DLD1 (cell line): Measurements from ENCODE around the gene EDN1.

ENCODE experiments used
- in situ Hi-C: cut with HindIII; loops from 2 replicates; pipeline ENCODE4 v1.10.0; 2017; ENCODE audit warnings: low sequenced_read_pairs

Gene EDN1

DNA sequence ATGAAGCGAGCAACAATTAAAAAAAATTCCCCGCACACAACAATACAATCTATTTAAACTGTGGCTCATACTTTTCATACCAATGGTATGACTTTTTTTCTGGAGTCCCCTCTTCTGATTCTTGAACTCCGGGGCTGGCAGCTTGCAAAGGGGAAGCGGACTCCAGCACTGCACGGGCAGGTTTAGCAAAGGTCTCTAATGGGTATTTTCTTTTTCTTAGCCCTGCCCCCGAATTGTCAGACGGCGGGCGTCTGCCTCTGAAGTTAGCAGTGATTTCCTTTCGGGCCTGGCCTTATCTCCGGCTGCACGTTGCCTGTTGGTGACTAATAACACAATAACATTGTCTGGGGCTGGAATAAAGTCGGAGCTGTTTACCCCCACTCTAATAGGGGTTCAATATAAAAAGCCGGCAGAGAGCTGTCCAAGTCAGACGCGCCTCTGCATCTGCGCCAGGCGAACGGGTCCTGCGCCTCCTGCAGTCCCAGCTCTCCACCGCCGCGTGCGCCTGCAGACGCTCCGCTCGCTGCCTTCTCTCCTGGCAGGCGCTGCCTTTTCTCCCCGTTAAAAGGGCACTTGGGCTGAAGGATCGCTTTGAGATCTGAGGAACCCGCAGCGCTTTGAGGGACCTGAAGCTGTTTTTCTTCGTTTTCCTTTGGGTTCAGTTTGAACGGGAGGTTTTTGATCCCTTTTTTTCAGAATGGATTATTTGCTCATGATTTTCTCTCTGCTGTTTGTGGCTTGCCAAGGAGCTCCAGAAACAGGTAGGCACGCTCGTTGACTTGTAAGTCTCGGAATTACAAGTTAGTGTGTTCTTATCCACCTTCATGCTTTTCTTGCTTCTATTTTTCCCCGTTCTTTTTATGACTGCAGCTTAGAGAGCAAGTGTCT is at the start of gene EDN1:
EDN1 (plus strand) TSS at position 429 of the 888 bp plus-strand sequence; CDS start at position 698, 269 bp downstream.
- in situ Hi-C loops, result loop anchor here (25.0 kb wide), 1 partner anchor 322 kb away; no protein-coding TSS in a partner anchor

DNA sequence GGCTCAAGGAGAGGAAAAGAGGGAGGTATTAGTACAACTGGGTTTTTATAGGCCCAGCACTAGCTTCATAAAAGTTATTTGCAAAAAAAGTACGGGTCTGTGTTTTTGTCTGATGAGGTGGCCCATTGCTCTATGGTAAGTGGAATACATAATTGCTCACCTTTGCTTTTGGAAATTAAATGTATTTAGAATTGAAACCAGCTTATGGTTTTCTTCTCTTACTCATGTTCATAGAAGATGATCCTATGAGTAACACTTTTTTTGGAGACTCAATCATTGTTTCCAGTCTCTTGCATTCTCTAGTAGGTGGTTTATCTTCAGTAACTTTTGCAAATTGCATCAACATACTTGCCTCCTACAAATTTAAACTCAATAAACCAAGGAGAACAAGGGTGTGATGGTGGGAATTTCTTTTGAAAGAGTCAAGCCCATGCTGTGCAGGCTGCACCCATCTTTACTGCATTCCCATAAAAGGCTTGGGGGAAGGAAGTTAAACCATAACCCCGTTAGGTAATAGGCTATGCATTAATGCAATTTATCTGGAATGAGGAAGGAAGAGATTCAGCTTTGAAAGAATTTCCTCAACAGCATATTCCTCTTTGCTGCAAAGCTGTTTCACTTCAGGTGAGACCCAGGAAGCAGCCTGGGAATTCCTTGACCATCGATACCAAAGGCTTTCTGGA is 48.5 kb upstream of the EDN1 start:
- in situ Hi-C loops, result no loop called here

GRCh38 chr6:12243169-12243568 is 47.0 kb upstream of the EDN1 start:
- in situ Hi-C loops, result no loop called here

GRCh38 chr6:12245360-12245759 is 44.8 kb upstream of the EDN1 start:
- in situ Hi-C loops, result no loop called here

- in situ Hi-C loops, result no loop called here
These were observed 44.1 kb upstream of the EDN1 start for GRCh38 chr6:12245763-12246718.

- in situ Hi-C loops, result no loop called here
These were observed 43.3 kb upstream of the EDN1 start for GRCh38 chr6:12246900-12247299.

DNA sequence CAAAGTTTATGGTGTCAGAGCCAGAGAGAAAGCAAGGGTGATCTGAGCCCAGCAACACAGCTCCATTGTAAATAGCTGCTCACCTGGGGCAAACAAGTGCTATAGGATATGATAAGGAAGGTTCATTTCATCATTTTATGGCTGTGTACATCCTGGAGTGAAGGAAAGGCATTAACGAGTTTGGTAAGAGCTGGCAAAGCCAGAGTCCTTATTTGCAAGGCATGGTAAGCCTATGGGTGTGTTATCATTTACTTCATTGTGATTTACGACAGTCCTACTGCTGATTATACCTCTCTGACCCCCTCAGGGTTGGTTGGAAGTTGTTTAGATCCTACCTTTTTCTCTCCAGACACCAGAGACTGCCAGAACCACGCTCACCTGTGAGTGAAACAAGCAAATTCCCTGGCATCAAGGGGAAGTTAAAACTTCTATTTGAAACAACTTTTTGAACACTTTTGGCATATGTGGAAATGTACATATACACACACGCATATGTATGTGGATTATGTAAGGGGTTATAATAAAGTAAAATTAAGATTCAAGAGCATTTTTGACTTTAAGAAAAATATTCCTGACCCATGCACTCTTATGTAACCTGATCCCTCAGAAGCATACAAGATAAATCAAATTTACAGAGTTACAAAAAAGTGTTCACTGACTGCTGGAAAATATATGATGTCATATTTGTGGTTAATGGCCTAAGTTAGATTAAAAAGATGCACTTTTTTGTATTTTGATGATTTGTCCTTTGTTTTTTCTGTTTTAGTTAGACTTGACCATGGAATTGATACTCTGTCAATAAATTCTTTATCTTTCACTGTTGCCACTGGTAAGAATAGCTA is 40.4 kb upstream of the EDN1 start:
- in situ Hi-C loops, result no loop called here

DNA sequence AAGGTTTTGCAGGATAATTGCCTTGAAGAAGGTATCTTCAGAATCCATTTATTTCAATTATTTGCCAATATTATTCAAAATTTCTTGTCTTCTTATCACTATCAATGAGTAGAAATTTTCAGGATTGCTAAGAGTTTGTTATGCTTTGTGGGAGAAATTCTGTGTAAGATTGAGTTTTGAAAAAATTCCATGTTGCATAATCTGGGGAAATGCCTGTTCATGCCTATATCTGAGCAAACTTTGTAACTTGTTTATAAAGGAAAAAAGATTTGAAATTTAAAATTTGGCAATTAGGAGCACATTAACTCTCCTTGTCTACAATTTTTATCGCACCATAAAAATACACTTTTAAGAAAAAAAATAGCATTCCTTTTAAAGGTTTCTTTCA is 39.8 kb upstream of the EDN1 start:
- in situ Hi-C loops, result no loop called here

- in situ Hi-C loops, result no loop called here
These were observed 36.0 kb upstream of the EDN1 start for GRCh38 chr6:12254210-12254609.

DNA sequence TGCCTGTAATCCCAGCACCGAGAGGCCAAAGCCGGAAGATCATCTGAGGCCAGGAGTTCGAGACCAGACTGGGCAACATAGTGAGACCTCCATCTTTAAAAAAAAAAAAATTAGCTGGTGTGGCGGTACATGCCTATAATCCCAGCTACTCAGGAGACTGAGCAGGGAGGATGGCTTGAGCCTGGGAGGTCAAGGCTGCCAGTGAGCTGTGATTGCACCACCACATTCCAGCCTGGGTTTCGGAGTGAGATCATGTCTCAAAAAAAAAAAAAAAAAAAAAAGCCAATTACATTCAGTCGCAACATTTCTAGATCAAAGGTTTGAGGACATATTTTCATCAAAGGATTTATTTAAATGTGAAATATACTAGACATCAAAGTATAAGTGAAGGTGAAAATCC is 32.0 kb upstream of the EDN1 start:
- in situ Hi-C loops, result no loop called here

- in situ Hi-C loops, result no loop called here
These were observed 31.5 kb upstream of the EDN1 start for GRCh38 chr6:12258591-12259075.

DNA sequence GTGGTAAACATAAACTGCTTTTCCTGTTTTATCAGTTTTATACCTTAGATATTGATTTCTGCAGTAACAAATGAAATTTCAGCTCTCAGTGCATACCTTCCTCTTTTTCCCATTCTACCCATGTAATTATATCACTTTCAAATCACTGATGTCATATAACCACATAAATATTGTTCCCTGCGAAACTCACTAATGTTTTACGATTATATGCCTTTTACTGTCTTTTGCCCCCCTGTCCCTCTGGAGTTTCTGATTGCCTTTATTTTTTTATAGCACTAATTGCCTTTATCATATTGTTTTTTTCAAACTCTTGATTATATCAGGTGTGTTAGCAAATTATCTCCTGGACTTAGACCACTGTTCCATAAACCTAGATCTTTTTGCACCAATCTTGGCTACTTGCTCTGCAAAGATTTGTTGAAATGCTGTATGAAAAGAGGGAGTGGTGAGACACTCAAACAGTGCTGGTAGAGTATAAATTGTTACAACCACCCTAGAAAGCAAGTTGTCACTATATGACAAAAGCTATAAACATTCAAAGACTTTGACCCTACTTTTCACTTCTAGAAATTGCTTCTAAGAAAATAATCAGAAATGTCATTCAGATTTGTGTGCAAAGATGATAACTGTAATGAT is 29.6 kb upstream of the EDN1 start:
- in situ Hi-C loops, result no loop called here

- in situ Hi-C loops, result no loop called here
These were observed 28.7 kb upstream of the EDN1 start for GRCh38 chr6:12261502-12261901.

- in situ Hi-C loops, result no loop called here
These were observed 27.7 kb upstream of the EDN1 start for GRCh38 chr6:12262236-12263061.

GRCh38 chr6:12263403-12263802 is 26.8 kb upstream of the EDN1 start:
- in situ Hi-C loops, result no loop called here

DNA sequence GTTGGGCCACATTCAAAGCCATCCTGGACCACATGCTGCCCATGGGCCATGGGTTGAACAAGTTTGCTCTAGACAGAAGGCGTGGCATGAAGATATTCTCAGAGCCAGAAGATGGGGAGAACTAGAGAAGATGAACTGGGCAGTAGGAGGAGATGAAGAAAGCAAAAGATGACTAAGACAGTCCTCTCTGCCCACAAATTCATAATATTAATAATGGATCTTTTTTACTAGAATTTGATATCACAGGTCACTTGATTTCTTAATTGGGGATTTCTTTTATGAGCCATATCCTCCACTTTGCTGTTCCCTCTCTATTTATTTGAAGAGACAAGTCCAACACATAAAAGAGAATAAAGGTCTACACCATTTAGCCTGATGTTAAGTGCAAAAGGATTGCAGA is 25.5 kb upstream of the EDN1 start:
- in situ Hi-C loops, result no loop called here

DNA sequence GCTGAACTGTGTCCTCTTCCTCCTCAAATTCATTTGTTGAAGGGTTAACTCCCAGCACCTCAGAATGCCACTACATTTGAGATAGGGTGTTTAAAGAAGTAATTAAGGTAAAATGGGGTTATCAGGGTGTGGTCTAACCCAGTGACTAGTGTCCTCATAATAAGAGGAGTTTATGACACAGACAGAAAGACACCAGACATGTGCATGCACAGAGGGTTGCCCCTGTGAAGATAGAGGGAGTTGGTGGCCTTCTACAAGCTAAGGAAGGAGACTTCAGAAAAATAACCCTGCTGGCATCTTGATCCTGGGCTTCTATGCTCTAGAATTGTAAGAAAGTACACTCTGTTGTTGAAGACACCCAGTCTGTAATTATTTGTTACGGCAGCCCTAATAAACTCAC is 24.9 kb upstream of the EDN1 start:
- in situ Hi-C loops, result no loop called here

- in situ Hi-C loops, result no loop called here
These were observed 24.4 kb upstream of the EDN1 start for GRCh38 chr6:12265791-12266190.

GRCh38 chr6:12266571-12266970 is 23.6 kb upstream of the EDN1 start:
- in situ Hi-C loops, result no loop called here
